Activated CD4-positive, alpha-beta T cell treated with anti-CD3 and anti-CD28 coated beads for 48 hours (primary cell): ENCODE data around the gene TMEM217.
"Not testable (repeated sequence)": the region's sequence is repeated elsewhere in the genome, so short reads cannot be mapped to it uniquely, and the experiment has no call there.

Experiments used
- DNase-seq: peaks from one replicate; pipeline ENCODE4 v3.0.0-alpha.2; 2020

The TMEM217 gene

GRCh38 chr6:37257634-37258404, at the start of gene TMEM217, which contains the start of gene TBC1D22B:
TMEM217 (minus strand) TSS chr6:37258144; CDS start chr6:37219030, 39,114 bp downstream.
TBC1D22B (plus strand) TSS chr6:37257772; CDS start chr6:37257918, 146 bp downstream.
- peak; percentile 98 for DNase-seq

DNA sequence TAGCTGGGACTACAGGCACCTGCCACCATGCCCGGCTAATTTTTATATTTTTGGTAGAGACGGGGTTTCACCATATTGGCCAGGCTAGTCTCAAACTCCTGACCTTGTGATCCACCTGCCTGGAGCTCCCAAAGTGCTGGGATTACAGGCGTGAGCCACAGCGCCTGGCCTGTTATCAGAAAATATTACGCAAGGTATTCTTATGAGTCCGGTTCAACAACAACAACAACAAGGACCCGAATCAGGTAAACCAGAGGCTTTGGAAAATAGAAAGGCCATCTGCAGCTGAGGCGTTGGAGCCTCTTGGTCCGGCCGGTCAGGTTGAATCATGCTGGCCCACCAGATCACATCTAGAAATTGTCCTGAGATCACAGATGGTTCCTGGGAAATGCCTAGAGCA, 49.5 kb upstream of the TMEM217 start:
- DNase-seq: not testable (repeated sequence)

- no peak for DNase-seq
Observed at GRCh38 chr6:37306624-37307222, 48.8 kb upstream of the TMEM217 start.

DNA sequence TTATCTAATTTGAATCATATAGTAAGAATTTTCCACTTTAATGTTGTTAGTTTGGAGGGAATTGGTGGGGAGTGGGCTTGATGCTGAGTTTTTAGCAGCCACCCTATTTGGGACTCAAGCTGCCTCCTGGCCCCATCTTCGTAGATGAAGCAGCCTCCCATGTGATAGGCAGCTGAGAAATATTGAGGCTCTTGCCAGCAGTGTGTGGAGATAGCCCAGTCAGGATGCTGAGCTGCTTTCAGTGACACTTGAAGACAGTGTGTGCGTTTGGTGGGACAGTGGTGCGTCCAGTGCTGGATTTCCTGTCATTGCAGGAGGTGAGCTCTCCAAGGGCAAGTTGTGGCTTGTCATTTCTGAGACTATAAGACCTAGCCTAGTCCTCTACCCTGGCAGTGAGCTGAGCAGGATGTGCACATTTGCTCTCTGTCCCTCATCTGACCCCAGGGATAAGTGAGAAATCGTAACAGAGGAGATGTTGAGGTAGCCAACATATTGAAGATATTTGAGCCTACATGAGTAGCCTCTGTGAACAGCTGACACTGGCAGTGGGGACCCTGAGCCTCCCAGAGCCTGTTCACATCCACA, 48.0 kb upstream of the TMEM217 start:
- DNase-seq: no peak

GRCh38 chr6:37304766-37305165, 46.8 kb upstream of the TMEM217 start:
- no peak for DNase-seq

- peak; percentile 27 for DNase-seq
Observed at GRCh38 chr6:37303891-37304503, 46.1 kb upstream of the TMEM217 start.

- no peak for DNase-seq
Observed at GRCh38 chr6:37303091-37303660, 45.2 kb upstream of the TMEM217 start.

DNA sequence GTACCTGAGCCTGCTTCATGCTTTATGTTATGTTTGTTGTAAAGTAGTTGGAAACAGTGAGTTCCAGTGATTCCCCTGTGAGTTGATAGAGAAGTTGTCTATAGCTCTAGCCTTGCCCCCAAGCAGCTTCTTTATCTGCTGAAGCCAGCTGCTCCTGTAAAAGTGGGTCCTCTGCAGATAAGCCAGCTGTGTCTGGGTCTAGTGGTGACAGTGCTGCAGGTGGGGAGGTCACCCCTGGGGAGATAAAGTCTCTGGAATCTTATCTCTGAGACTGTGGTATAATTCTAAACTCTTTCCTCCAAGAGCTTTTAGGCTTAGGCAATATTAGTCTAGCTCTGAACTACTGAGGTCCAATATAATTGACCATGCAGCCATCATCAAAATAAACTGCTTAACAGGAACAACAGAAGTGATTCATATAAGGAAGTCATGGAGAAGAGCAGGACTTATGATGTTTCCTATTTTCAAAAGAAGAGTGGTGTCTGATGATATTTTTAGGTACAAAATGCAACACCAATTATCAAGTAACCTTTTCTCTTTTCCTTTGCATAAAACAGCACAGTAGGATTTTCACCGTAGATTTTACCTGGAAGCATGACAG, 44.2 kb upstream of the TMEM217 start:
- no peak for DNase-seq

- no peak for DNase-seq
Observed at GRCh38 chr6:37299990-37300389, 42.0 kb upstream of the TMEM217 start.

GRCh38 chr6:37298958-37299357, 41.0 kb upstream of the TMEM217 start:
- no peak for DNase-seq

DNA sequence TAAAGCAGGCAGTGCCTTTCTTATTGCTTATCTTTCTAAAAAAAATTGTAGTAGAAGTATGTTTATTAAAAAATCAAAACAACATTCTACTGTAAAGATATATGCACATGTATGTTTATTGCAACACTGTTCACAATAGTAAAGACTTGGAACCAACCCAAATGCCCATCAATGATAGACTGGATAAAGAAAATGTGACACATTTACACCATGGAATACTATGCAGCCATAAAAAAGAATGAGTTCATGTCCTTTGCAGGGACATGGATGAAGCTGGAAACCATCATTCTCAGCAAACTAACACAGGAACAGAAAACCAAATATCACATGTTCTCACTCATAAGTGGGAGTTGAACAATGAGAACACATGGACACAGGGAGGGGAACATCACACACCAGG, 39.7 kb upstream of the TMEM217 start:
- not testable (repeated sequence) for DNase-seq

DNA sequence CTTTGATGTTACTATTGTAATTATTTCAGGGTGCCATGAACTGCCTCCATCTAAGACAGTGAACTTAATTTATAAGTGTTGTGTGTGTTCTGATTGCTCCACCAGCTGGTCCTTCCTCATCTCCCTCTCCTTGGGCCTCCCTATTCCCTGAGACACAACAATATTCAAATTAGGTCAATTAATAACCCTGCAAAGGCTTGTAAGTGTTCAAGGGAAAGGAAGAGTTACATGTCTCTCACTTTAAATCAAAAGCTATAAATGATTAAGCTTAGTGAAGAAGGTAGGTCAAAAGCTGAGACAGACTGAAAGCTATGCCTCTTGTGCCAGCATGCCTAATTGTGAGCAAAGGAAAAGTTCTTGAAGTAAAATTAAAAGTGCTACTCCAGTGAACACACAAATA, 35.5 kb upstream of the TMEM217 start:
- no peak for DNase-seq

DNA sequence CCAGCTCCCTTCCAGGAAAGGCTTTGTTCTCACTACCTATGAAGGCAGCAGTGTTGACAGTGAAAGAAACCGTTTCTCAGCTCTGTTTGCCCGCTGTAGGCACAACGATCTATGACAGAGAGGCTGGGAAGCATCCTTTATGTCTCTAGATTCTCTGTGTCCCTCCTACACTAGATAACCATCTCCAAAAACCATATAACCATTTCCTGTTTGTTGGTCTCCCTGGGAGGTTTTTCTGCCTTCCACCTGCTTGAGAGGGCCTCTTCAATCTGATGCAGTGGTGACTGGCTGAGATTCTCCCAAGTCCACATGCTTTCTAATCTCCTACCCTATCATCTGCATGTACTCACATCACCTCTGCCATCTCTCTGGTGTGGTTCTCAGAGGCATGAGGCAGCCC, 32.0 kb upstream of the TMEM217 start:
- peak; percentile 53 for DNase-seq

DNA sequence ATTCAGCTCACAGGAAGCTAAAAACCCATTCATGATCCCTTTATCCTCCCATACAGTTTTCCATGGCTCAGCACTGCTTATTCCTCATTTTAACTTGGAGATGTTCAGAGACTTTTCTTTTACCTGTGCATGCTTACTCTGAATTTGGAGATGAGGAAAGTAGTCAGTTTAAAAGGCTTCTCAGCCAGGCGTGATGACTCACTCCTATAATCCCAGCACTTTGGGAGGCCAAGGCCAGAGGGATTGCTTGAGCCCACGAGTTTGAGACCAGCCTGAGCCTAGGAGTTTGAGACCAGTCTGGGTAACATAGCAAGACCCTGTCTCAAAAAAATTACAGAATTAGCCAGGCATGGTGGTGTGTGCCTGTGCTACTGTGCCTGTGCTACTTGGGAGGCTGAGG, 30.3 kb upstream of the TMEM217 start:
- DNase-seq: no peak

- no peak for DNase-seq
Observed at GRCh38 chr6:37287519-37288157, 29.7 kb upstream of the TMEM217 start.

GRCh38 chr6:37285861-37286311, 27.9 kb upstream of the TMEM217 start:
- DNase-seq: peak; percentile 60

GRCh38 chr6:37284781-37285180, 26.8 kb upstream of the TMEM217 start:
- no peak for DNase-seq

GRCh38 chr6:37283671-37284151, 25.8 kb upstream of the TMEM217 start:
- DNase-seq: no peak

DNA sequence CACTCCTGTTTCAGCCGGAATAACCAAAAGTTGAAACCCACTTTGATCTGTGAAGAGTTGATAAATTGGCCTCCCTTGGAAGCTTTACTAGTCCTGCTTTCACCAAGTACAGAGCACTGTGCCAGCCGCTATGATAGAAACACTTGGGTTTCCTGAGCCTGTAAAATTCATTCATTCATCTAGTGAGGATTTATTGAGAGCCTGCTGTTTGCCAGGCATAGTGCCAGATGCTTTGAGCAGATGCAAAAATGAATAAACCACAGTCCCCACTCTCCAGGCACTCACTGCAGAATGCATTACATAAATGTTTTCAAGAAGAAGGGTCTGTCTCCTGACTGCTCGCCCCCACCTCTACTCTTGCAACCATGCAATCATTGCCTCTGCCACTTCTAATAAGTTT, 25.3 kb upstream of the TMEM217 start:
- DNase-seq: no peak

- DNase-seq: no peak
Observed at GRCh38 chr6:37282371-37282770, 24.4 kb upstream of the TMEM217 start.

GRCh38 chr6:37280162-37280887, 22.4 kb upstream of the TMEM217 start:
- no peak for DNase-seq
